Measurements from ENCODE around the gene PLAAT2.
"Not testable (repeated sequence)": the region's sequence is repeated elsewhere in the genome, so short reads cannot be mapped to it uniquely, and the experiment has no call there.

PLAAT2 gene

DNA sequence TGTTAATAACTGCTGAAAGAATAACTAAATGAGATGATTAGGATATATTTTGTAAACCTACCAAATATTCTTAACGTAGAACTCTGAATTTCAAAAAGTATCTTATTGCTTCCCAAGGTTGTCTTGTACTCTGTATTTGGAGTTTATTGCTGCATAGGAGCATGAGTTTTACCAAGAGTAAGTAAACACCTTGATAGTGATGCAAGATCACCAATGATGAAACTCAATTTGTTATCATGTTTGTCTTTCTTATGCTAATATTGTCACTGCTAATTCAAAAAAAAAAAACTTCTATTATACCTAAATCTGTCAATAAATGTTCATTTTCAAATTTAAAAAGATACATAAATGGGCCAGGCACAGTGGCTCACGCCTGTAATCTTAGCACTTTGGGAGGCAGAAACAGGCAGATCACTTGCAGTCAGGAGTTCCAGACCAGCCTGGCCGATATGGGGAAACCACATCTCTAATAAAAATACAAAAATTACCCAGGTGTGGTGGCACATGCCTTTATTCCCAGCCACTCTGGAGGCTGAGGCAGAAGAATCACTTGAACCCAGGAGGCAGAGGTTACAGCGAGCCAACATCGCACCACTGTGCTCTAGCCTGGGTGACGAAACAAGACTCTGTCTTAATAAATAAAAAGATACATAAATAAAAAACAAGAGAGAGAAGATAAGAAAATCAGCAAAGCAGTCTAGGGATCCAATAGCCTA is 23.4 kb upstream of the PLAAT2 start:
- intact Hi-C loops (cut with DNase I): no loop called here

DNA sequence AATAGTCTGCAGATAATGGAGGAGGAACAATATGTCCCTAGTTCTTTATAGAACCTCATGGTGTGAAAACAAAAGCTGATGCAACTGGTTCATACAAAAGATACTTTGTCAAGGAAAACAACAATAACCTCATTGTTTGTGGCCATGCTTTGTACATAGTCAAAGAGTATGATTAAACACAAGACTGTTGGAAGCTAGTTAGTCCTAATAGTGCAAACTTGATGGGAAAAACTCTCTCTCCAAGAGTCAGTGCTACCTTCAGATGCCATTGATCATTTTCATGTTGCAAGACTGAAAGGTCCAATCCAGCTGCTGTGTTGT is 20.1 kb upstream of the PLAAT2 start:
- DNase-seq: no peak
- intact Hi-C loops (cut with DNase I): no loop called here

More for the DNA sequence above, 23.4 kb upstream of the PLAAT2 start:
- DNase-seq: peak in 1 of 10 donors; percentile 12

DNA sequence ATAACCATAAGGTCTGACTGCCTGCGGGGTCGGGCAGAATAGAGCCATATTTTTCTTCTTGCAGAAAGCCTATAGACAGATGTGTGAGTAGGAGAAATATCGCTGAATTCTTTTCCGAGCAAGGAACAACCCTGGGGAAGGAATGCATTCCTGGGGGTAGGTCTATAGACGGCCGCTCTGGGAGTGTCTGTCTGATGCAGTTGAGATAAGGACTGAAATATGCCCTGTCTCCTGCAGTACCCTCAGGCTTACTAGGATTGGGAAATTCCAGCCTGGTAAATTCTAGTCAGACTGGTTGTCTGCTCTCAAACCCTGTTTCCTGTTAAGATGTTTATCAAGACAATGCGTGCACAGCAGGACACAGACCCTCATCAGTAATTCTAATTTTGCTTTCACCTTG is 18.0 kb upstream of the PLAAT2 start:
- DNase-seq: peak in 1 of 10 donors; percentile 6
- intact Hi-C loops (cut with DNase I): not testable (repeated sequence)

DNA sequence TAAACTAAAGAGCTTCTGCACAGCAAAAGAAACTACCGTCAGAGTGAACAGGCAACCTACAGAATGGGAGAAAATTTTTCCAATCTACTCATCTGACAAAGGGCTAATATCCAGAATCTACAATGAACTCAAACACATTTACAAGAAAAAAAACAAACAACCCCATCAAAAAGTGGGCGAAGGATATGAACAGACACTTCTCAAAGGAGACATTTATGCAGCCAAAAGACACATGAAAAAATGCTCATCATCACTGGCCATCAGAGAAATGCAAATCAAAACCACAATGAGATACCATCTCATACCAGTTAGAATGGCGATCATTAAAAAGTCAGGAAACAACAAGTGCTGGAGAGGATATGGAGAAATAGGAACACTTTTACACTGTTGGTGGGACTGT is 15.7 kb upstream of the PLAAT2 start:
- DNase-seq; intact Hi-C loops (cut with DNase I): not testable (repeated sequence)

DNA sequence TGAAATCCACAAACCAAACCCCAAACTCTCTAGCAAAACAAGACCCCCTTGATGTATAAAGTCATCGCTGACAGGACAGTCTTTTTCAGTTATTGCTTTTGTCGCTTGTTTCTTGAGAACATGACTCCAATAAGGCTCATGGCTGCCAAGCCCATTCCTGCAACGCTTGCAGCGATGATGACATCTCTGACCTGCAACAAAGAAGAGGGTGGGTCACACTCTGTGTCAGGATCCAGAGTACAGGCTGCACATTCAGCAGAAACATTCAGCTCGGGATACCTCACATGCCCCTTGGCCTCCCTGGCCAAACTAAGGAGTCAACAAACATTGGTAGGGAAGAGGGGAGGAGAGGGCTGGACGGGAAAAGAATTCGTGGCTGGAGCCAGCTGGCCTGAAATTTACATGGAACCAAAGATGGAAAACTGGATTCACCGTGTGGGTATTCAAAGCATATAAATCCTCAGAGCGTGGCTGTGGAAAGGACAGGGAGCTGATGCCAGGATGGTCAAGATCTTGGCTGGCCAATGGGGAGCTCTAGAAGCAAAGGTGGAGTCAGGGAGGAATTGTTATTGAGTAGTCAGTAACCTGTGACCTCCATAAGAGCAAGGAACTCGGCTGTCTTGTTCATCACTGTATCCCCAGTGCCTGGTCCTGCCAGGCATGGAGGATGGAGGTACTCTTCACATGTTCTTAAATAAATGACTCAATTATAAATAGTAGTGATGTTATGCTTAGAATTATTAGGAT is 11.8 kb upstream of the PLAAT2 start:
- intact Hi-C loops (cut with DNase I): no loop called here

DNA sequence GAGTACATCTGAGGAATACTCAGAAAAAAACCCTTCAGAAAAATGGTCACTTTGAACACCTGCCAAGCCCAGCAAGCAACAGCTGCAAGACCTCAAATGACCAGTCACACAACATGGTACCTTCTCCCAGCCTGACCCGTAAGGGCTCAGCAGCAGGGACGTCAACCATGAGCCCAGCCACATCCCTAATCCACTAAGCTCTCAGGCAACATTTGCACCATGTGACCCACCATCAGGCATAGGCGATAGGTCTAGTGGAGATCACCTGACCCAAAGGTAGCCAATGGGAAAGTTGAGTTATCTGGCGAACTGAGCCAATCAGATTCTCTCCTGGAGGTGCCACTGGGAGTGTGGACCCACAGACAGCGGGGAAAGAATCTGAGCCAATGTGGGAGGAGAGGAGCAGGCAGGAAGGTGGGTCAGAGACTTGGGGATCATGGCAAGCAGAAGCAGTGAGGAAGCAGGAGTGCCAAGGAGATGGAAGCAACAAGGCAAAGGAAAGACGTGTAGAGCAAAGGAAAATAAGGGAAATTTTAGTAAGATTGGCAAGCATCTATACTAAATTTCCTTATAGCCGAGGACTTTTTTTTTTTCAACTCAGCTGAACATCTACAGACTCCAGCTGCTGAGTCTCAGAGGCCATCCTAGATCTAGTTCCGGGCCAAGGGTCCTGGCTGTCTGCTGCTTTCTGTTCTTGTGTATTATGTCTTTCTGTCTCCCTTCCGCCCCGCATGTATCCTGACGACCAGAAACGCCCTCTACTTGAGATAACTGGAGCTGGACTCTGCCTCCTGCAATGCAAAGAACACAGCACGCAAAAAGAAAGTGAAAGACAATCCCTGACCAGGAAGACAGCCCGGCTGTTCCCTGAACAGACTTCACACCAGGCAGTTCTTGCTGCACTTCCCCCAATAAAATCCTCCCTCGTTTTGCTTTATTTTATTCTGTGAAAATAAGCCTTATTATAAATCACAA is 11.0 kb upstream of the PLAAT2 start:
- DNase-seq: peak in 1 of 10 donors; percentile 24
- intact Hi-C loops (cut with DNase I): no loop called here

More for the DNA sequence above, 11.8 kb upstream of the PLAAT2 start:
- peak in 1 of 10 donors; percentile 31 for DNase-seq

DNA sequence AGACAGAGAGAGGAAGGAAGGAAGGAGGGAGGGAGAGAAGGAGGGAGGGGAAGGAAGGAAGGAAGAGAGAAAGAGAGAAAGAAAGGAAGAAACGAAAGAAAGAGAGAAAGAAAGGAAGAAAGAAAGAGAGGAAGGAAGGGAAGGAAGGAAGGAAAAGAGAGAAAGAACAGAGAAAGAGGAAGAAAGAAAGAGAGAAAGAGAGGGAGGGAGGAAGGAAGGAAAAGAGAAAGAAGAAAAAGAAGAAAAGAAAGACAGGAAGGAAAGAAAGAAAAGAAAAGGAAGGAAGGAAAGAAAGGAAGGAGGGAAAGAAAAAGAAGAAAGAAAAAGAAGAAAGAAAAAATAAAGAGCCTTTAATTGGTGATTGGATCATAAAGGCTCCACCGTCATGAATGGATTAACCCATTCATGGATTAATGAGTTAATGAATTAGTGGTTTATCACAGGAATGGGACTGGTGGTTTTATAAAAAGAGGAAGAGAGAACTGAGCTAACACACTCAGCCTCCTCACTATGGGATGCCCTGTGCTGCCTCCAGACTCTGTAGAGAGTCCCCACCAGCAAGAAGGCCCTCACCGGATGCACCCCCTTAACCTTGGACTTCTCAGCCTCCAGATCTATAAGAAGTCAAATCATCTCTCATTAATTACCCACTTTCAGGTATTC is 9.0 kb upstream of the PLAAT2 start:
- intact Hi-C loops (cut with DNase I): no loop called here
- DNase-seq: no peak

DNA sequence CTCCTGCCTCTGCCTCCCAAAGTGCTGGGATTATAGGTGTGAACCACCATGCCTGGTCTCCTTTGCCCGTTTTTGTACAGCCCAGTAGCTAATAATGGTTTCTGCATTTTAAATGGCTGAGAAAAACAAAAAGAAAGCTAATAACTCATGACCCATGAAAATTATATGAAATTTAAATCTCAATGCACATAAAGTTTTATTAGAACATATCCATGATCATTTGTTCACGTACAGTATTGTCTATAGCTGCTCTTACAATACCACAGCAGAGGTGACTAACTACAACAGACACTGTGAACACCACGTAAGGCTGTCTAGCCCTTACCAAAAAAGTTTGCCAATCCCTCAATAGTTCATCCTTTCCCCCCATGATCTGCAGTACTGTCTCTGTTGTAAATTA is 6.4 kb upstream of the PLAAT2 start:
- peak in 1 of 10 donors; percentile 5 for DNase-seq
- intact Hi-C loops (cut with DNase I): no loop called here

DNA sequence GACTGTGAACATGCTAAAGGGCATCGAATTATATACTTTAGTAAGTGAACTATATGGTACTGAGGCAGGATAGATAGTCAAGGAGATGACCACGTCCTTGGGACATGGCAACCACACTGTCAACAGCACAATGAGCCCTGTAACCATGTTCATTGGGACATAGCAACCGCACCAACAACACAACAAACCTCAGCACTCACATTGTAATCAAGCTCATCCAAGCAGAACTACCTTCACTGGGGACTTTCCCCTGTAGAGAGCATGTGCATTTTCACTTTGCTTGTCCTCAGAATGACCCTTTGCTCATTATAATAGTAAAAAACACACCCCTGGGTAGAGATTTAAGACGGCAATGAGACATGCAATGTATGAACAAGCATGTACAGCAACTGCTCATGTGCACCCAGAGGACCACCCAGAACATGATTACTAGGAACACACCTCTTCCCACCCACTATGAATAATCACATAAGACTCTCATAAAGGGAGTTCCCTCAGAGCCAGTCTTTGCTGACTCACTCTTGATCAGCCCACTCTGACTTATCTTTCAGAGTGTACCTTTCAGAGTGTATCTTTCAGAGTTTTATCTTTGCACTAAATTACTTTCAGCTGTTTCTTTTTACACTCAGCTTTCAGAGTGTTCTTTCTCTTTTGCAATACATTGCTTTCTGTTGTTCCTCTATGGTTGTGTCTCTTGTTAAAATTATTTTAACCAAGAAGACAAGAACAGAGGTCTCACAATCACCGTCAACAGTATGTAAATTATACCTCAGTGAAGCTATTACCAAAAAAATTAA is 4.1 kb upstream of the PLAAT2 start:
- no peak for DNase-seq
- intact Hi-C loops (cut with DNase I): no loop called here

DNA sequence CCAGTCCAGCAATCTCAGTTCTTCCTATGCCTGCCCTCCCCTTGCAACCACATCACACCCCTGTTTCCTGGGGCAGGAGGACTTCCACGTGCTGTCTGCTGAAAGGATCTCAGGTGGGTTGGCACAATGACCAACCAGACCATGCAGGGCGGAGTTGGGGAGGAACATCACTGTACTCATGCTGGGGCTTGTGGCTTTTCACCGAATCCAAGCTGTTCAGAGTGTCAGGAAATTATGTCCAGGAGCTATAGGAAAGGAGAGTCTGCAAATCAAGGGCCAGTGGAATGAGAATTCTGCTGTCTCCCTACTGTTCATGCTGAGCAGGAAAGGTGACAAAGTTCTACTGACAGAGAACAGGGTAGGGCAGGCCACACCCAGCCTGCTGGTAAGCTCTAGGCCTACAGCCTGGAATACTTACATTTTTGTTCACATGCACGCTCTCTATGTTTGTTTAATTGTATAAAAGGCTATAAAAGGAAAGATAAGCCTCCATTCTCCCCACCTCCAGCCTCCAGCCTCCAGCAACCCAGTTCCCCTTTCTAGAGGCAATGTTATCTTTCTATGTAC is 1.7 kb upstream of the PLAAT2 start:
- intact Hi-C loops (cut with DNase I): no loop called here
- DNase-seq: no peak

DNA sequence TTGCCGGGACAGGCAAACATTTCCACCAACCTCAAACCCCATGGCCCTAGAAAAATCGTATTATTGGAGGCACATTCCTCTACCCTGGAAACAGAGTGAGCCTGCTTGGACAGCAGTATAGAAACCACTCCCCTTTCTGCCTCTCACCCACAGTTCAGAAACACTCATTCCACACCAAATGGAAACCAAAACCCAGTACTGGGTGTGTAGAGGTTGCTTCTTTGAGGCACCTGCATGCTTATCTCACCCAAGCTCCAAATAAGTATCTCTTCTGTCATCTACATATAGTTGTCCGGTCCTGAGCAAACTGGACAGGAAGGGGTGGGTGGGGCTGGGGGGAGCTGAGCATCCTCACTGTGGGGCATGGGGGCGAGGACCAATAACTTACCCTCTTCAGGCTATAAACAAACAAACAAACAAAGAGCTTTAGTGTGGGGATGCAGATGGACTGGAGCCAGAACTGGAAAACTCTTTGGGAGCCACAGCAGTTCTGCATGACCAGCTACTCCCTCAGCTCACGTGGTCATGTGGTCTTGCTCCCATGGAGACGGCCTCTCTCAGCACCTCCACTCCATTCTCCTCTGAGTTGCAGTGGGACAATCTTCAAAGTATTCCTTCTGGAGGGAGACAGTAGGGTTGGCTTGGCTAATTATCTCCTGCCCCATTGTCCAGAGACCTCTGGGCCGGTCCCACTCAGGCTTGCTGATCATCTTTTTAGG is 1.0 kb upstream of the PLAAT2 start:
- DNase-seq: peak in 1 of 10 donors; percentile 53
- intact Hi-C loops (cut with DNase I): no loop called here

DNA sequence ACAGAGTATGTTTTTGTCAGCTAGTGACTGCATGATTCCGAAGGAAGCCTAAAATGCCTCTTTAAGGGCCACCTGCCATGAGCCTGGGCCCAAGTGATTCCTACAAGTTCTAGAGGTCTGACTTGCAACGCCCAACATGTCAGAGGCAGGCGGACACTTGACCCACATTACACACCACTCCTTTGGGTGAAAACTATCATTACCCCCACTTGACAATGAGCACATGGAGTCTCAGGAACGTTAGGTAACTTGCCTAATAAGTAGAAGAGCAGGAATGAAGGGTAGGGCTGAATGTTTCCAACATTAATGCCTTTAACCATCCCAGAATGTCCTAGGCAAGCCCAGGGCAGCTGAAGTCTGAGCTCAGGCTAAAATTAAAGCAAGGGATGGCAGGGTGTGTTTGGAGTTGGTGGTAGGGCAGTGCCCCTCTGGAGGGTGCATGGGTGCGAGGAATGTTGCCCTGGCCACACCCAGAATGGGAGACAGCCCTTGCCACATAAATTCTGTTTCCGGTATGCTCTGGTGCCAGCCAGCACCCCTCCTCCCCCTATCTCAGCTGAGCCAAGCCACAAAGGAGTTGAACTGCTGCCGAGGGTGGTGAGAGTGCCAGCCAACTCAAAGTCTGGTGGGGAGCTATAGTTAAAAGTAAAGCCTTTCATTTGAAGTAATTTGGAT is 2.5 kb downstream of the PLAAT2 start:
- intact Hi-C loops (cut with DNase I): no loop called here
- no peak for DNase-seq

DNA sequence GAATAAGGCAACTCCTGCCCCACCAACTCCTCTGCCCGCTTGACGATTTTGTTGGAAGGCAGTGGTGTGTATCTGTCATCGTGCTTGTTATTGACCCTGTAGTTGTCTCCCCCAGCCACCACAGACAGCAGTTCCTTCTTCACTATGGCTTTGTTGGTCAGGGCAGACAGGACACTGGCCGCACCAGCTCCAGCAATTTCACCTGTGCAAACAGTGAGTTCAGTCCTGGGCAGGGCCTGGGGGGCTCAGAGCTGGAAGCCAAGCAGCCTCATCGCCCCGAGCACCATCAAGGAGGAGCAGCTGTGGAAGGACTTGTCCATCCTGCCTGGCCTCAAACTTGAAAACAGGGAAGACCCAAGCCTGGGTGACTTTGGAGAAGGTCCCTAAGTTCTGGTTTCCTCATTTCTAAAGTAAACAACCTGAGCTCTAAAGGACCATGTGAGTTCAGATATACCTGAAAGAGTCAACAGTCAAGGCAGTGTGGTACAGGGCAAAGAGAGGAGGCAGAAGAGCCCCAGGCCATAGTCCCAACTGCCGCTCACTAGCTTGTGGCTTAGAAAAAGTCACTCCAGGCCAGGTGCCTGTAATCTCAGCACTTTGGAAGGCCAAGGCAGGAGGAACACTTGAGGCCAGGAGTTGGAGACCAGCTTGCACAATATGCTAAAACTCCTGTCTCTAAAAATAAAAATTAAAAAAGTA is 4.6 kb downstream of the PLAAT2 start:
- intact Hi-C loops (cut with DNase I): no loop called here
- DNase-seq: no peak

DNA sequence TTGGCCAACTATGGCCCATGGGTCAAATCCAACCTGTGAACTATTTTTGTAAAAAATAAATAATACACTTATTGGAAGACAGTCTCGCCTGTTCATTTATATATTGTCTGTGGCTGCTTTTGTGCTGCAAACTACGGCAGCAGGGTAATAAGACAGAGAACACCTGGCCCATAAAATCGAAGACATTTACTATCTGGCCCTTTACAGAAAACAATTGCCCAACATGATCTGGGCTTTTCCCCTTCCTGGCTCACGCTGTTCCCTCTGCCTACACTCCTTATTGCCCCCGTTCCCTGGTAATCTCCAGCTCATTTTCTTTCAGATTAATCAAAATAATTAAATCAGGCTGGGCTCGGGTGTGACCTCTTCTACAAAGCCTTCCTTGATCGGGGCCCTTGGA is 5.6 kb downstream of the PLAAT2 start:
- DNase-seq: no peak
- intact Hi-C loops (cut with DNase I): no loop called here

DNA sequence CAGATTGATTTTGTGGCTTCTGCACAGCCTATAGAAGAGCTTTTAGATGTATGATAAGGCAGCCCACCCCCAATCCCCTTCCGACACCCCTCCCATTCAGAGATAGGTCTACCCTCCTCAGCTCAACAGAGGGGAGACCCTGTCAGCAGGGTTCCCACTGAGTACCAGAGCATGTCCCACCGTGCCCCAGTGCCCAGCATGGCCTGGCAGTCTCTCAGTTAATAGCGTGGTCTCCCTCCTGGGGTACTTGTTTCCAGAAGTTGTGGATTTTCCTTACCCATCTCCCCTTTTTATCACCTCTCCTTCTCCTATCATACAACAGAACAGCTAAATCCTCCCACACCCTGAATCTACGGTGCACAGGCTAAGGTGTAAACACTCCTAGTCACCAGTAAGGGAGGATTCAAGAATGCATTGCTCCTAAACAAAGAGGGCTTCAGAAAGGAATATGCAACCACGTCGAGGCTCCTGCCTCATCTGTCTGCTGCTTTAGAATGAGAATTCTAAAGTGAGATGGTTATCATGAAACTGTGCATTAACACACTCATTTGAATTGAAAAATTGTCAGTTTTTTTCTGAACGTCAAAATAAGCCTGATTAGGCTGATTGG is 6.7 kb downstream of the PLAAT2 start:
- intact Hi-C loops (cut with DNase I): no loop called here
- no peak for DNase-seq

DNA sequence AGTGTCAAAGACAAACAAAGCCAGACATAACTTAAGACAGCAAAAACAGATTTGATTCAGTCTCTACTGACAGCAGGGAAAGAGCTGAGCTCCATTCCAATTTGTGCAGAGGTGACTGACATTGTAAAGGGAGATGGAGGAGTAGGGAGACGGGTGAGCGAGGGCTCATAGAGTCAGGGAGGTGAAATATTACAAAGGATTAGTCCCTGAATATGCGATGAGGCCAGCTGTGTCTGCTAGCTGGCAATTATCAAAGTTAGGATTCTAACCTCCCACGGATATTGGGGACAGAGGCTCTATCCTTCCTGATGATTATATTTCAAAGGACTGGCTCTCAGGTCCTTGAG is 8.3 kb downstream of the PLAAT2 start:
- no peak for DNase-seq
- intact Hi-C loops (cut with DNase I): no loop called here

DNA sequence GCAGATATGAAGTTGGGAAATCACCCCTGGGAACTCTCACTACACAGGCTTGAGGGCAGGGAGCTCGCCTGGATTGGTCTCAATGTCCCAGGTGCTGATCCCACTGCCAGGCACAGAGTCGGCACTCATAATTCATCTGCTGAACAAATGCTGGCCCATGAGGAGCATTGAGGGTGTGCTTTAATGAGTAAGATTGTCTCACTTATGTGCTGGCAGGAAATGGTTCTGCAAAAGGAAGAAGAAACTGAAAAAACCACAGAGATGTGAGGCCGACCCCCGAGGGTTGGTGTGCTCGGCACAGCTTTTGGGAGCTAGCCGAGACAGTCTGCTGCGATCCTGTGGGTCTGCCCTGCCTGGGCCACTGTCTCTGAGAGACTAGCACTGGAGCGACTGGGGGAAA is 9.4 kb downstream of the PLAAT2 start:
- intact Hi-C loops (cut with DNase I): no loop called here
- DNase-seq: peak in 1 of 10 donors; percentile 63

Measured in posterior cingulate gyrus (tissue), 11 donors.